DMS153 (cell line): ENCODE results near the gene PSORS1C1.
A peak's percentile ranks its signal among the peaks of the same experiment; 100 is the strongest.

Experiments
- DNase-seq: peaks from one replicate; lab custom pipeline; 2025; lab: John Stamatoyannopoulos, UW

The PSORS1C1 gene

GRCh38 chr6:31126396-31127175 lies 12.0 kb downstream of the PSORS1C1 start:
- DNase-seq = no peak

- peak; percentile 23 for DNase-seq
These were observed 13.6 kb downstream of the PSORS1C1 start for GRCh38 chr6:31128093-31128676.

GRCh38 chr6:31129130-31129529 lies 14.5 kb downstream of the PSORS1C1 start:
- no peak for DNase-seq

GRCh38 chr6:31130751-31131150 lies 16.2 kb downstream of the PSORS1C1 start:
- DNase-seq = no peak

GRCh38 chr6:31131595-31131994 lies 17.0 kb downstream of the PSORS1C1 start:
- DNase-seq = no peak

- no peak for DNase-seq
These were observed 18.2 kb downstream of the PSORS1C1 start for GRCh38 chr6:31132806-31133205.

GRCh38 chr6:31135710-31136109 lies 21.1 kb downstream of the PSORS1C1 start:
- no peak for DNase-seq

GRCh38 chr6:31138982-31139381 lies 24.4 kb downstream of the PSORS1C1 start, which contains the start of gene PSORS1C2:
Gene PSORS1C2, minus strand, starts transcription at chr6:31139066. Its CDS starts 40 bp downstream, at chr6:31139026.
- no peak for DNase-seq

GRCh38 chr6:31139599-31139998 lies 25.0 kb downstream of the PSORS1C1 start:
- no peak for DNase-seq

GRCh38 chr6:31140643-31141042 lies 26.0 kb downstream of the PSORS1C1 start:
- no peak for DNase-seq

- no peak for DNase-seq
These were observed 27.8 kb downstream of the PSORS1C1 start for GRCh38 chr6:31142361-31142761.

GRCh38 chr6:31143148-31143547 lies 28.5 kb downstream of the PSORS1C1 start:
- no peak for DNase-seq

- no peak for DNase-seq
These were observed 29.8 kb downstream of the PSORS1C1 start for GRCh38 chr6:31144296-31144969.

GRCh38 chr6:31144970-31145340 lies 30.4 kb downstream of the PSORS1C1 start:
- no peak for DNase-seq

- no peak for DNase-seq
These were observed 30.8 kb downstream of the PSORS1C1 start for GRCh38 chr6:31145386-31145785.

GRCh38 chr6:31149827-31150447 lies 35.3 kb downstream of the PSORS1C1 start:
- DNase-seq = no peak

- no peak for DNase-seq
These were observed 38.2 kb downstream of the PSORS1C1 start for GRCh38 chr6:31152781-31153180.

- no peak for DNase-seq
These were observed 39.8 kb downstream of the PSORS1C1 start for GRCh38 chr6:31154436-31154835.

- DNase-seq = no peak
These were observed 42.0 kb downstream of the PSORS1C1 start for GRCh38 chr6:31156641-31157040.

GRCh38 chr6:31157513-31158139 lies 43.0 kb downstream of the PSORS1C1 start, which contains the start of gene CCHCR1:
Gene CCHCR1, minus strand, starts transcription at chr6:31157802. Its CDS starts 202 bp downstream, at chr6:31157600.
- DNase-seq = no peak

- DNase-seq = peak; percentile 97
These were observed 43.7 kb downstream of the PSORS1C1 start, which contains the start of gene TCF19 for GRCh38 chr6:31158140-31158862. Gene TCF19, plus strand, starts transcription at chr6:31158589. Its CDS starts 881 bp downstream, at chr6:31159470.
